Endometrial microvascular endothelial cells (primary cell): ENCODE measurements around the gene PDF. TPM values are rescaled to one million over a fixed set of nuclear protein-coding genes. Genes with fewer than 3 reads are reported as not detected.

Source experiments
- in situ Hi-C: cut with HindIII; loops from 2 replicates; pipeline ENCODE4 v1.10.0; 2017; ENCODE audit warnings: low sequenced_read_pairs, low pct_unique_long_range_greater_than_20kb; ENCODE audit errors: inconsistent ontology term
- total RNA-seq: library from RNA; depleted of rRNA; stranded (reverse); fragments of >200 nt; gene quantifications from one replicate; pipeline ENCODE4 v1.2.3, GENCODE V29; 2015; ENCODE audit errors: inconsistent ontology term

PDF gene
- total RNA-seq, 1 donor from 2014 or later: 29.5 TPM

GRCh38 chr16:69344171-69344570 lies 13.8 kb upstream of the PDF start:
- in situ Hi-C loops: no loop called here

DNA sequence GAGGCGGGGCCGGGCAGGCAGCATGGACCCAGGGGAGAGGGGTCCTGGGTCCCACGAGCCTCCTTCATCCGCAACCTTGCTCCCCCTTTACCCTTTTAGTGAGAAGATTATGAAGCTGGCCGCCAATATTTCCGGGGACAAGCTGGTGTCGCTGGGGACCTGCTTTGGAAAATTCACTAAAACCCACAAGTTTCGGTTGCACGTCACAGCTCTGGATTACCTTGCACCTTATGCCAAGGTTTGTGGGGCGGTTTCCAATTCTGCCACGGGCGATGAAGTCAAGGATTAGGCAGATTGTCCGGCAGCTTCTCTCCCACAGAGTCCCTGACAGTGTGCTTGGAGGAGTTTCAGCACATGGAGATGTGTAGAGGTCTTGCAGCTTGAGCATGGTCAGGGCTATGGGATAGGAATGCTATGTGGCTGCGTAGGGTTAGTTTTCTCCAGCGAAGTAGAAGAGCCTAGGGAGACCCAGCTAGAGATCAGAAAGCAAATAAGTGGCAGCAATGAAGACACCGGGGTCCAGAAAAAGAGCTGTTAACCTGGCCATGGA lies 9.8 kb upstream of the PDF start:
- in situ Hi-C loops: no loop called here

GRCh38 chr16:69339289-69340094 lies 9.1 kb upstream of the PDF start, which contains the start of the genes COG8 and NIP7:
Gene COG8, minus strand, starts transcription at chr16:69339564. Its CDS starts 12 bp downstream, at chr16:69339552.
Gene NIP7, plus strand, starts transcription at chr16:69339772. Its CDS starts 58 bp downstream, at chr16:69339830.
- in situ Hi-C loops: no loop called here

DNA sequence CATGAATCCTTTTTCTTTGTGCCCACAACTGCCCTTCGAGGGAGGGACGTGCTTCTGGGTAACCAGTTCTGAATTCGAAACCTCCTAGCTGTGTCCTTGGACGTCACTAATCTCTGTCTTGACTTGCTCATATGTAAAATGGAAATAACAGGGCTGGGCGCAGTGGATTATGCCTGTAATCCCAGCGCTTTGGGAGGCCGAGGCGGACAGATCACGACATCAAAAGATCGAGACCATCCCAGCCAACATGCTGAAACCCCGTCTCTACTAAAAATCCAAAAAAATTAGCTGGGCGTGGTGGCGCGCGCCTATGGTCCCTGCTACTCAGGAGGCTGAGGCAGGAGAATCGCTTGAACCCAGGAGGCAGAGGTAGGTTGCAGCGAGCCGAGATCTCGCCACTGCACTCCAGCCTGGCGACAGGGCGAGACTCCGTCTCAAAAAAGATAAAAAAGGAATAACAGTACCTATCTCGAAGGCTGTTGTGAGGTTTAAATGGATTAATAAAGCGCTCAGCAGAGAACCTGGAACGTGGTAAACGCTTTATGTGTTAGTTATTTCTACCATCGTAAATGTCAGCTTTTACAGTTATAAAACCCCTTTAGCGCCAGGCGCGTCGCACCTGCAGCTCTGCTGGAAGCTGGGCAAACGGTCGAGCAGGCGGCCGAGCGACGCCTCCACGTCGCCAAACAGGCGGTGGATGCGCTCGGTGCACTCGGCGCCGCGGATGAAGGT lies 8.3 kb upstream of the PDF start:
- in situ Hi-C loops: no loop called here

DNA sequence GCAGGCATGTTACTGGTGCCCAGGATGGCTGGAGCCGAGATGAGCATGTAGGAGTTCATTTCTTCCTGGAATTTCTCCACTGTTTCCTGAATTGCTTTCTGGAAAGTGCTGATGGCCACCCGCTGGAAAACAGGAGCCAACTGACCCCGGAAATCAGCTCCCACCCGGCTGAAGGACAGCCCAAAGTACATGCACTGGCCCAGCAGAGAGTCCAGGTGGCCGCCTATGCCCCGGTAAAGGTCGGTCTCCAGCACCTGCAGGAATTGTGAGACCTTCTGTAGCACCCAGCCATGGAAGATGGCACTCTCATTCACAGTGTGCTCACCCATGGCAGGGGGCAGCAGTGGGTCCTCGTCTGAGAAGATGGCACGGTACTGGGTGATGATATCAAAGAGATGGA lies 4.3 kb upstream of the PDF start:
- in situ Hi-C loops: no loop called here

DNA sequence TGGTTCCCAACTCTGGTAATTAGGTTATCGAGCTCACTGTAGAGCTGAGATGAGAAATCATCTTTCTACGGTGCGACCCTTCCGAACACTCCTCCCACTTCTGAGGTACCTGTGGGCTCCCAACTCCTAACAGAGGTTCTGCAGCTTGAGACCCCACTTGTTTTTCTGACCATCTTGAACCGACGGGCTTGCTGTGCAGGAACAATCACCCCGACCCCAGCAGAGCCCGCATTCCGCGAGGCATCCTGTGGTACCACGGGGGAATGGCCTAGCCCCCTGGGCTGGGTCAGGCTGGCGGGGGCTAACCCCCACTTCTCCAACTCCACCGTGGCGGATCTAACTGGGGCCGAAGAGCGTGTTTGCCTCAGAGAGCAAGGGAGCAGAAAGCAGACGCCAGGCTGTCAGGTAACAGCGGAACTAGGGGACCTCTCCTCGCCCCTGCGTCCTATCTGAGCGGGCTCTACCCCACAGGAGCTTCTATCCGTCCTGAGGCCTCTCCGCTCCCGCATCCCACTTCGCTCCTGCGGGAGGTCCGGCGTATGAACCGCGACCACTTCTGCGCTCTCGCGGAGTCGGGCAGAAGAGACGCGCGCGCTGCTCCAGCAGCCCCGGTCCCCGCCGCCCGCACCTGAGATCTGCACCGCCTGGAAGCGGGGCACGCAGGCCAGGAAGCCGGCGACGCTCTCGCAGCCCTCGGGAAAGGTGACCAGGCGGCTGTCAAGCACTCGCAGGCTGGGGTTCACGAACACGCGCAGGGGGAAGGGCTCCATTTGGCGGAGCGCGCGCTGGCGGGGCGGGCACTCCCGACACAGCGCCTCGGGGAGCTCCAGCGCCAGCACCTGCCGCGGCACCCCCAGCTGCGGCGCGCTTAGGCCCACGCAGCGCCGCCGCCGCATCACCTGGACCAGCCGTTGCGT lies 761 bp downstream of the PDF start:
- in situ Hi-C loops: no loop called here

DNA sequence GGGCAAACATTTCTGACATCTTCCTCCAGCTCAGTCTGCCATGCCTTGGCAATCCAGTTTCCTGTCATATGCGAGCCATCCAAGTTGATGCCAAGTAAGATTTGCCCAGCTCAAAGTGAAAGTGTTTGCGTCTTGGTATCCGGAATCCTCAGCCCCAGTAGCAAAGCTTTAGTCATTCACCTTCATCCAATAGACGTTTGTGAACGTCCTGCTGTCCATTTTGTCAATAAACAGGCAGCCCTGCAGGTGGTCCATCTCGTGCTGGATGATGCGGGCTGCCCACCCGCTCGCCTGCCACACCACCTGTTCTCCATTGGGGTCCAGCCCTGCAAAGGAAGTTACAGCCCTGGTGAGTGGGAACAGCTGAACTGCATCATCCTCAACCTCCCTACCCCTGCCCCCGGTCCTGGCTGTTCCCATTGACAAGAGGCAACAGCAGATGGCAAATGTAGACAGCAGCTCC lies 1.5 kb downstream of the PDF start:
- in situ Hi-C loops: no loop called here

DNA sequence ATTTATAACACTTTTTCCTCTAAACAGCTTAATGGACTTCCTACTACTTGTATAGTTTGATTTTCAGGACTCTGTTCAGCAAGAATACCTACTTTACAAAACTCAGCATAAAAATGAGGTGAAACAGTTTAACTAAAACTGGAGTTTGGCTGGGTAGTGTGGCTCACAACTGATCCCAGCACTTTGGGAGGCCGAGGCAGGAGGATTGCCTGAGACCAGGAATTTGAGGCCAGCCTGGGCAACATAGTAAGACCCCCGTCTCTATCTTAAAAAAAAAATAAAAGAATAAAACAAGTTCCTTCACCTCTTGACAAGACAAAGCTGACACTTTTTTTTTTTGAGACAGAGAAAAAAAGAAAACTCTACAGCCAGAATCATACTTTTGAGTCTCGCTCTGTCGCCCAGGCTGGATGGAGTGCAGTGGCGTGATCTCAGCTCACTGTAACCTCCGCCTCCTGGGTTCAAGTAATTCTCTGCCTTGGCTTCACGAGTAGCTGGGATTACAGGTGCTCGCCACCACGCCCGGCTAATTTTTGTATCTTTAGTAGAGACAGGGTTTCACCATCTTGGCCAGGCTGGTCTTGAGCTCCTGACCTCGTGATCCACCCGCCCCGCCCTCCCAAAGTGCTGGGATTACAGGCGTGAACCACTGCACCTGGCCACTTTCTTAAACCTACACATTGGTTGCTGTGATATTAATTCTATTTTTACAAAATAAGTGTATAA lies 2.6 kb downstream of the PDF start:
- in situ Hi-C loops: no loop called here

GRCh38 chr16:69326172-69326873 lies 4.1 kb downstream of the PDF start:
- in situ Hi-C loops: no loop called here

DNA sequence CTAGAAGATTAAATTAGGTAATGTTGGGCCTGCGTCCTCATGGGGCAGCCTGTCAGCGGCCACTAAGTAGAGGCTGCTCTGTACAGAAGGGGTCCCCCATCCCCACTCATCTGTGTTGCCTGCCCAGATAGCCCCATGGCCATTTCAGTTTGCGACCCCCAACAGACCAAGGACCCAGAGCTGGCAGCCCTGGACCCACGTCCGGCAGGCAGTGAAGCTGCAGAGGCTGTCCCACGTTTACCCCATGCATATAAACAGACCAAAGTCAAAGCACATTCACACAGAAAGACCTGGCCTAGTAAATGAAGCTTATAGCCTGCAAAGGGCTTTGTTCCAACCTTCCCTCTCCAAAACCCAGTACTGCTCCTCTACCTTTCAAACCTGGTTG lies 4.6 kb downstream of the PDF start:
- in situ Hi-C loops: no loop called here

- in situ Hi-C loops: no loop called here
These were observed 5.7 kb downstream of the PDF start for GRCh38 chr16:69324585-69325253.

DNA sequence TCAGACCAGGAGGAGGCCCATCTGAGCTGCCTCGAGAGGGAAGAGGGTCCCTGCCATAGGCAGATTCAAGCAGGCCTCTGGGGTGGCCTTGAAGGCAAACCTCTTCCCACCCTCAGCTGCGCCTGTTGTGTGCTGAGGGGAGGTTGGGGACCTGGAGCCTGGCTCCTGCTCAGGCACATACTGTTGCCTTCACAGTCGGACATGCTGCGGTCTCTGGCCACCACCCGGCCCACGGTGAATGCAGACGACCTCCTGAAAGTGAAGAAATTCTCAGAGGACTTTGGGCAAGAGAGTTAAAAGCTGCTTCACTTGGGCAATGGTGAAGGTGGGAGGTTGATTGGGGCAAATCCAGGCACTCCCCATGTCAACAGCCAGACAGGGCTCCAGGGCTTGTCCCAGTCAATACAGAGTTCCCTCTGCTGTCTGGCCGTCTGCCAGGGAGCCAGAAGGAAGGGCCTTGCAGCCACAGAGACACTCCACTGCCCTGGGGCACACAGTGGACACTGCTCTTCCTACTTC lies 6.3 kb downstream of the PDF start:
- in situ Hi-C loops: no loop called here

GRCh38 chr16:69323415-69323814 lies 7.0 kb downstream of the PDF start:
- in situ Hi-C loops: no loop called here

- in situ Hi-C loops: no loop called here
These were observed 8.0 kb downstream of the PDF start for GRCh38 chr16:69322343-69322742.

- in situ Hi-C loops: no loop called here
These were observed 9.3 kb downstream of the PDF start for GRCh38 chr16:69321080-69321479.

DNA sequence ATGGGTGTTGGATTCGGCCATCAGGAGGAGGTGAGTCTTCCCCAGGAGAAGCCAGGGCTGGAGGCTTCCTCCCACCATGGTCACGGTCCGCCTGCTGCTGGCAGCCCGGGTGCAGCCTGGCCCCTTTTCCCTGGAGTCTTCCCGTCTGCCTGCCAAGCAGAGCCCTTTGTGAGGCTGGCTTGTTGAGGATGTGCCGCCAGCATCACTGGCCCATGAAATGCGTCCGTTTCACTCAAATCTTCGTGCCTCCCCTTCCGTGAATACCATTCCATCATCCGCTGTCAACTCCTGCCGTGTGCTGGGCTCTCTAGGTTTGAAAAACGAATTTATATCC lies 9.7 kb downstream of the PDF start:
- in situ Hi-C loops: no loop called here
